ENCODE data around the gene NOS3.

NOS3 gene

GRCh38 chr7:150977382-150978125 is 13.3 kb upstream of the NOS3 start:
- no peak for DNase-seq
- Mint-ChIP-seq H3K4me1 (peaks cover 24% of the 10 kb centered on the region), H3K4me3 (peak overlapping the region; percentile 74), H3K27me3 (peaks cover 56% of the 10 kb centered on the region), H3K27ac (no peak overlapping the region), H3K9me3 (no peaks in the 10 kb centered on the region), H3K36me3 (ENCODE audit: low read depth) (no peaks in the 10 kb centered on the region)
- ATAC-seq = no peak

DNA sequence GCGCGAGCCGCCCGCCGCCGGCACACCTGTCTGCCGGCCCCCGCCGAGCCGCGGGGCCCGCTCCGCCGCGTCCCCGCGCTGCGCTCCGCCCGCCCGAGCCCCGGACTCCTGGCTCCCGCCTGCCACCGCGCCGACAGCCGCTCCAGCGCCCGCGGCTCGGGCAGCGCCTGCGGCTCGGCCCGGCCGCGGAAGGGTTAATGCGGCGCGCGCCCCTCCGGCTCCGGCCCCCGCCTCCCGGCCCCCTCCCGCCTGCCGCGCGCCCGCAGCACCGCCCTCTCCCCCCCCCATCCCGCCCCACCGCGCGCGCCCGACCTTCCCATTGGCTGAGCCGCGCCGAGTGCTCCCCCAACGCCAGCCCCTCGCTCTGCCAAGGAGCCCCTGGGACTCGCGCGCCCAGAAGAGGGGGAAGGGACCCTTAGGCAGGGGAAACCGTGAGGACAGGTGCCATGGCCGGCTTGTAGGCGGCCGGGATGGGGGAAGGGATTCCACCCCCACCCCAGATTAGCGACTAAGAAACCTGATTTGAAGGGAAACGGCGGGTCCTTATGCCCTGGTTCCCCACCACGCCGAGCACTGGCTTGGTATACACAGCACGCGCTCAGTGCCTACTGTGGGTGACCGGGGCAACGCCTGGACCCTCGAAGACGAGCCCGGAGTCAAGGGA is 12.6 kb upstream of the NOS3 start, which contains the start of gene KCNH2:
Gene KCNH2, minus strand, starts transcription at position 196 of the 664 bp plus-strand sequence. CDS start 408 bp downstream, outside the sequence.
- H3K27me3 Mint-ChIP-seq = peaks cover 63% of the 10 kb centered on the region
- H3K9me3 Mint-ChIP-seq = no peaks in the 10 kb centered on the region
- DNase-seq (no peak), ATAC-seq (no peak)
- no peaks in the 10 kb centered on the region for H3K36me3 Mint-ChIP-seq (ENCODE audit: low read depth)
- H3K4me3 Mint-ChIP-seq = peak within 1 kb of the TSS; percentile 74
- peaks cover 24% of the 10 kb centered on the region for H3K4me1 Mint-ChIP-seq
- no peak within 1 kb of the TSS for H3K27ac Mint-ChIP-seq

- Mint-ChIP-seq H3K4me3 (no peak overlapping the region), H3K27ac (no peak overlapping the region), H3K9me3 (no peaks in the 10 kb centered on the region), H3K4me1 (peaks cover 18% of the 10 kb centered on the region), H3K27me3 (peaks cover 69% of the 10 kb centered on the region), H3K36me3 (ENCODE audit: low read depth) (no peaks in the 10 kb centered on the region)
- DNase-seq (no peak), ATAC-seq (no peak)
Observed at GRCh38 chr7:150979713-150980390, 11.0 kb upstream of the NOS3 start.

DNA sequence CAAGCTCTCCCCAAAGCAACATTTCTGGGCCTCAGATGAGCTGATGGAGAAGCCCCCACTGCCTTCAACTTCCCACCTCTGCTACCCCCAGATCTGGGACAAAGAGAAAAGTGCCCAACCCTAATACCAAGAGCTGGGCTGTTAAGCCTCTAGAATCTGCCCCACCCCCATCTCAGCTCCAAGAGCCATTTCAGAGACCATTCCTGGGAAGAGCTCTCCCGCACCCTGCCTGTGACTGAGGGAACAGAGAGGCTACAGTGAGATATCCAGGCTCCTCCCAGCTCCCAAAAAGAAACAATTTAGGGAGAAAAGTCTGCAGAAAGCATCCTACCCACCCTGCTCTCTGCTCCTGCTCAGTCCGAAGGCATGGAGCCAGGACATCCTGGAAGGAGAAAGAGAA is 10.2 kb upstream of the NOS3 start:
- Mint-ChIP-seq H3K4me1 (peaks cover 14% of the 10 kb centered on the region), H3K27me3 (peaks cover 66% of the 10 kb centered on the region), H3K27ac (no peak overlapping the region), H3K9me3 (no peaks in the 10 kb centered on the region), H3K4me3 (no peak overlapping the region), H3K36me3 (ENCODE audit: low read depth) (no peaks in the 10 kb centered on the region)
- DNase-seq = no peak
- ATAC-seq = no peak

DNA sequence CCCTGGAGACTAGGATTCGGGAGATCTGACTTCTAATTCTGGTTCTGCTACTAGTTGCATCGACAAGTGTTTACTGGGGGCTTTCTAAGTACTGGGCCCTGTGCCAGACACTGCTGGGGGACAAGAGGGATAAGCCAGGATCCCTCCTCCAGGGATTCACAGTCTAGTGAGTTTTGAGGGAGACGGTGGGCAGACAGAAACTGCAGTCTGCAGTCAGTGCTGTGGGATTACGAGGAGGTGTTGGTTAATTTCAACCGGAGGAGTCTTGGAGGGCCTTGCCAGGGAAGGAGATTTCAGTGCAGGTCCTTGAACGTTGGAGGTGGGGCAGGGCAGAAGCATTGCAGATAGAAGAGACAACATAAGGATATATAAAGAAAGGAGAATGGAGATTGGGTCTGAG is 9.2 kb upstream of the NOS3 start:
- H3K4me1 Mint-ChIP-seq = peaks cover 16% of the 10 kb centered on the region
- DNase-seq (no peak), ATAC-seq (no peak)
- H3K27me3 Mint-ChIP-seq = peaks cover 62% of the 10 kb centered on the region
- no peak overlapping the region for H3K27ac Mint-ChIP-seq
- H3K9me3 Mint-ChIP-seq = no peaks in the 10 kb centered on the region
- no peak overlapping the region for H3K4me3 Mint-ChIP-seq
- H3K36me3 Mint-ChIP-seq (ENCODE audit: low read depth) = no peaks in the 10 kb centered on the region

GRCh38 chr7:150982351-150982750 is 8.5 kb upstream of the NOS3 start:
- DNase-seq (no peak), ATAC-seq (no peak)
- no peak overlapping the region for H3K27ac Mint-ChIP-seq
- peaks cover 55% of the 10 kb centered on the region for H3K27me3 Mint-ChIP-seq
- no peak overlapping the region for H3K4me3 Mint-ChIP-seq
- H3K4me1 Mint-ChIP-seq = peaks cover 12% of the 10 kb centered on the region
- no peaks in the 10 kb centered on the region for H3K36me3 Mint-ChIP-seq (ENCODE audit: low read depth)
- H3K9me3 Mint-ChIP-seq = no peaks in the 10 kb centered on the region

DNA sequence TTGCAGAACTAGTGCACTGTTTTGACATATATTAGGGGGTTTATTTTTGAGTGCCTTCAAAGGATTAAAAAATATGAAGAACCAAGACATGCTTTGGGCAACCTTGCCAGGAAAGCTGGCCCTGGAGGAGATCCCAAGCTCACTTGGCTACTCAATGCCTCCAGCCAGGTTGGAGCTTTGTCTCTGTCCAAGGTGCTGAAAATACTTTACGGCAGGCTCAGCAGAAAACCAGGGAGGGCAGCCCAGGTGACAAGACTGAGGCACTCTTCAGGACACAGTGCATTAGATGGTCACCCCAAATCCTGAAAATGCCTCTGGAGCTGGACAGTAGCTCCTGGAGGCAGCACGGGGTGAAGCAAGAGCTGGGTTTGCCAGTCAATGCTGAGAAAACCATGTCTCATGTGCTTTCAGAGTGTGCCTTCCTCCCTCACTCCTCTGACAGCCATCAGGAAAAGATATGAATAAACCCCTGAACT is 6.9 kb upstream of the NOS3 start:
- Mint-ChIP-seq H3K36me3 (ENCODE audit: low read depth) (no peaks in the 10 kb centered on the region), H3K4me3 (no peak overlapping the region), H3K9me3 (no peaks in the 10 kb centered on the region), H3K4me1 (peaks cover 13% of the 10 kb centered on the region), H3K27ac (no peak overlapping the region), H3K27me3 (peaks cover 51% of the 10 kb centered on the region)
- ATAC-seq = no peak
- DNase-seq = no peak

GRCh38 chr7:150986099-150986512 is 4.7 kb upstream of the NOS3 start:
- Mint-ChIP-seq H3K9me3 (peaks cover 13% of the 10 kb centered on the region), H3K4me3 (no peak overlapping the region), H3K27ac (no peak overlapping the region), H3K4me1 (peaks cover 13% of the 10 kb centered on the region), H3K27me3 (peaks cover 33% of the 10 kb centered on the region), H3K36me3 (ENCODE audit: low read depth) (no peaks in the 10 kb centered on the region)
- peak; percentile 68 for DNase-seq
- ATAC-seq = no peak

DNA sequence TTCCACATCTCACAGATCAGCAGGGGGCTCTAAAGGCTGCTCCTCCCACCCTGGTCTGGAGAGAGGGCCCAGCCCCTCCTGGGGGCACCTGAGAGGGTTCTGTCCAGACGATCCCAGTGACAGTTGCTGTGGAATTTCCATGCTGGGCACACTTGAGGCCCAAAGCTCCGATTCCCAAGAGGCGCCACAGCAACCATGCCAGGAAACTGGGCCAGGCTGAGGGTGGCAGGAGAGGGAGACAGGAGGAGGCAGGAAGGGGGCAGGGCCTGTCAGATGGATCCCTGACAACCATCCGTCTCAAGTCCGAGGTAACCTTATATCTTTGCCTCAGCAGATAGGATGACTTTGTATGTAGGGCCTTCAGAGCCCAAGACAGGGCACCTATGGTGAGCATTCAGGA is 4.3 kb upstream of the NOS3 start:
- H3K27me3 Mint-ChIP-seq = peaks cover 29% of the 10 kb centered on the region
- no peak overlapping the region for H3K4me3 Mint-ChIP-seq
- ATAC-seq (no peak), DNase-seq (no peak)
- no peaks in the 10 kb centered on the region for H3K36me3 Mint-ChIP-seq (ENCODE audit: low read depth)
- peaks cover 17% of the 10 kb centered on the region for H3K9me3 Mint-ChIP-seq
- H3K4me1 Mint-ChIP-seq = peaks cover 13% of the 10 kb centered on the region
- H3K27ac Mint-ChIP-seq = no peak overlapping the region

DNA sequence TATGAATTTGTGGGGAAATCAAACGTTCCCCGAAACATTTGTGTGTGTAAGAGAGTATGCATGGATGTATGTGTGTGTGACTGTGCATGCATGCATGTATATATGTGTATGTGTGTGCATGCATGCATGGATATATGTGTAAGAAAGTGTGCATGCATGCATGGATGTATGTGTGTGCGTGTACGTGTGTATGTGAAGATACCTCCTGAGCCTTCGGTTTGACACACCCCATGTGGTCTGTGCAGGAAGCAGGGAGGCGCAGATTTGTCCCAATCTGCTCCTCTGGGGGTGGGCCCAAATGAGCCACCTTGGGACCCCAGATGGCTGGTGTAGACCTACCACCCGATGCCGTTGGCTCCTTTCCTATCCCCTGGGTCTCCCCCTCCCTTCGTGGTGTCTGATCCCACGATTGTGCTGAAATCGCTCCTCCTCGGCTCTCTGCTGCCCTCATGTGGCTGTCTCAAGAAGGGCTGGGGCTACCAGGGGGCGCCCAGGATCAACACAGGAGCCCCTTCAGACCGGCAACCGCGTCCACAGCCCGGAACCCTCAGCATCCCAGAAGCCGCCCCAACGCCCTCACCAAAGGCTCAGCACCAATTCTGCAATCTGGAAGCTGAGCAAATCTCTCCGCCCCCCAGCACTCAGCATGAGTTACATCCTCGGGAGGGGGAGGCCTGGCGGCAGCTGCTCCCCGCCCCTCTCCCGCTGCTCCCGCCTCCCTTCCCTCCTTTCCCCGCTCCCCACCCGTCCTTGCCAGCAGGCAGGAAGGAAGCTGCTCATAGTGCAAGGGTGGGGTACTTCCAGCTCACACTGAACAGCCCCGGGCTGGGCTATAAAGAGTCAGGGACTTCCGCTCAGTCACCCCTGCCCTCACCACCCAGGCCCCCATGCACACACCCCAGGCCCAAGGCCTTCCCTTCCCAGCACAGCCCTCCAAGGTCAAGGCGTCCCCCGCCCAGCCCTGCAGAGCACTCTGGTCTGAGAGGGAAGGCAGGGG is 2.3 kb upstream of the NOS3 start:
- Mint-ChIP-seq H3K4me1 (peaks cover 13% of the 10 kb centered on the region), H3K4me3 (peak overlapping the region; percentile 26), H3K27ac (no peak overlapping the region), H3K36me3 (ENCODE audit: low read depth) (no peaks in the 10 kb centered on the region), H3K9me3 (peaks cover 17% of the 10 kb centered on the region), H3K27me3 (peaks cover 12% of the 10 kb centered on the region)
- ATAC-seq = peak; percentile 58
- DNase-seq = peak; percentile 81

- DNase-seq (no peak), ATAC-seq (no peak)
- peaks cover 13% of the 10 kb centered on the region for H3K4me1 Mint-ChIP-seq
- no peak overlapping the region for H3K4me3 Mint-ChIP-seq
- peaks cover 8% of the 10 kb centered on the region for H3K27me3 Mint-ChIP-seq
- peaks cover 17% of the 10 kb centered on the region for H3K9me3 Mint-ChIP-seq
- no peak overlapping the region for H3K27ac Mint-ChIP-seq
- no peaks in the 10 kb centered on the region for H3K36me3 Mint-ChIP-seq (ENCODE audit: low read depth)
Observed at GRCh38 chr7:150989456-150989855, 1.4 kb upstream of the NOS3 start.

DNA sequence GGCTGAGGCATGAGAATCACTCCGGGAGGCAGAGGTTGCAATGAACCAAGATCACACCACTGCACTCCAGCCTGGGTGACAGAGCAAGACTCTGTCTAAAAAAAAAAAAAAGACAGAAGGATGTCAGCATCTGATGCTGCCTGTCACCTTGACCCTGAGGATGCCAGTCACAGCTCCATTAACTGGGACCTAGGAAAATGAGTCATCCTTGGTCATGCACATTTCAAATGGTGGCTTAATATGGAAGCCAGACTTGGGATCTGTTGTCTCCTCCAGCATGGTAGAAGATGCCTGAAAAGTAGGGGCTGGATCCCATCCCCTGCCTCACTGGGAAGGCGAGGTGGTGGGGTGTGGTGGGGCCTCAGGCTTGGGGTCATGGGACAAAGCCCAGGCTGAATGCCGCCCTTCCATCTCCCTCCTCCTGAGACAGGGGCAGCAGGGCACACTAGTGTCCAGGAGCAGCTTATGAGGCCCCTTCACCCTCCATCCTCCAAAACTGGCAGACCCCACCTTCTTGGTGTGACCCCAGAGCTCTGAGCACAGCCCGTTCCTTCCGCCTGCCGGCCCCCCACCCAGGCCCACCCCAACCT is 1.3 kb downstream of the NOS3 start:
- Mint-ChIP-seq H3K9me3 (peaks cover 17% of the 10 kb centered on the region), H3K27ac (no peak overlapping the region), H3K36me3 (ENCODE audit: low read depth) (no peaks in the 10 kb centered on the region), H3K27me3 (peaks cover 6% of the 10 kb centered on the region), H3K4me1 (peaks cover 14% of the 10 kb centered on the region), H3K4me3 (no peak overlapping the region)
- ATAC-seq (no peak), DNase-seq (no peak)

DNA sequence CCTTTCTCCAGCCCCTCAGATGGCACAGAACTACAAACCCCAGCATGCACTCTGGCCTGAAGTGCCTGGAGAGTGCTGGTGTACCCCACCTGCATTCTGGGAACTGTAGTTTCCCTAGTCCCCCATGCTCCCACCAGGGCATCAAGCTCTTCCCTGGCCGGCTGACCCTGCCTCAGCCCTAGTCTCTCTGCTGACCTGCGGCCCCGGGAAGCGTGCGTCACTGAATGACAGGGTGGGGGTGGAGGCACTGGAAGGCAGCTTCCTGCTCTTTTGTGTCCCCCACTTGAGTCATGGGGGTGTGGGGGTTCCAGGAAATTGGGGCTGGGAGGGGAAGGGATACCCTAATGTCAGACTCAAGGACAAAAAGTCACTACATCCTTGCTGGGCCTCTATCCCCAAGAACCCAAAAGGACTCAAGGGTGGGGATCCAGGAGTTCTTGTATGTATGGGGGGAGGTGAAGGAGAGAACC is 2.1 kb downstream of the NOS3 start:
- no peak for DNase-seq
- Mint-ChIP-seq H3K4me1 (peaks cover 21% of the 10 kb centered on the region), H3K9me3 (peaks cover 17% of the 10 kb centered on the region), H3K4me3 (no peak overlapping the region), H3K36me3 (ENCODE audit: low read depth) (no peaks in the 10 kb centered on the region), H3K27me3 (peaks cover 10% of the 10 kb centered on the region), H3K27ac (peak overlapping the region; percentile 58)
- ATAC-seq = peak; percentile 45
